KMS-11 (cell line): ENCODE measurements around the gene PHYH.
"Not testable (repeated sequence)": the region's sequence is repeated elsewhere in the genome, so short reads cannot be mapped to it uniquely, and the experiment has no call there.

Experiments
- H2AFZ ChIP-seq: fragments of 200-600 bp; sonication (generic); 2 replicates; pipeline ENCODE4 v1.6.1; 2016; ENCODE audit warnings: antibody characterized with exemption, mixed run types, low read depth
- H3K27ac ChIP-seq: fragments of 200-600 bp; sonication (generic); 2 replicates; pipeline ENCODE4 v1.6.1; 2016; ENCODE audit warnings: mild to moderate bottlenecking, mixed run types
- H3K27me3 ChIP-seq: fragments of 200-600 bp; sonication (generic); 2 replicates; pipeline ENCODE4 v1.6.1; 2017; ENCODE audit warnings: mild to moderate bottlenecking, low read depth, mixed run types, moderate library complexity; ENCODE audit not compliant: insufficient read depth
- H3K36me3 ChIP-seq: fragments of 200-600 bp; sonication (generic); 2 replicates; pipeline ENCODE4 v1.6.1; 2017; ENCODE audit warnings: mild to moderate bottlenecking, mixed run types; ENCODE audit not compliant: insufficient read depth
- H3K4me1 ChIP-seq: fragments of 200-600 bp; sonication (generic); 2 replicates; pipeline ENCODE4 v1.6.1; 2016; ENCODE audit warnings: mild to moderate bottlenecking, low read depth, mixed run types; ENCODE audit not compliant: poor library complexity, severe bottlenecking
- H3K4me2 ChIP-seq: fragments of 200-600 bp; sonication (generic); 2 replicates; pipeline ENCODE4 v1.7.0; 2016; ENCODE audit warnings: mild to moderate bottlenecking, mixed run types
- H3K4me3 ChIP-seq: fragments of 200-600 bp; sonication (generic); IDR thresholded peaks from 2 replicates; pipeline ENCODE4 v1.6.1; 2017; ENCODE audit warnings: low read depth, low read length, mixed read lengths; ENCODE audit not compliant: insufficient read depth
- H3K79me2 ChIP-seq: fragments of 200-600 bp; sonication (generic); 2 replicates; pipeline ENCODE4 v1.6.1; 2016; ENCODE audit warnings: low read depth, mixed run types; ENCODE audit not compliant: insufficient read depth
- H3K9ac ChIP-seq: fragments of 200-600 bp; sonication (generic); 2 replicates; pipeline ENCODE4 v1.6.1; 2016; ENCODE audit warnings: mild to moderate bottlenecking, mixed run types
- H4K20me1 ChIP-seq: fragments of 200-600 bp; sonication (generic); 2 replicates; pipeline ENCODE4 v1.6.1; 2016; ENCODE audit warnings: mild to moderate bottlenecking, mixed run types; ENCODE audit not compliant: insufficient read depth
- CTCF ChIP-seq: fragments of 200-600 bp; sonication (generic); conservative IDR thresholded peaks from 2 replicates; pipeline ENCODE4 v1.6.1; 2017; ENCODE audit warnings: low read depth, mild to moderate bottlenecking, antibody characterized with exemption, low read length, moderate library complexity, mixed read lengths

Gene PHYH

DNA sequence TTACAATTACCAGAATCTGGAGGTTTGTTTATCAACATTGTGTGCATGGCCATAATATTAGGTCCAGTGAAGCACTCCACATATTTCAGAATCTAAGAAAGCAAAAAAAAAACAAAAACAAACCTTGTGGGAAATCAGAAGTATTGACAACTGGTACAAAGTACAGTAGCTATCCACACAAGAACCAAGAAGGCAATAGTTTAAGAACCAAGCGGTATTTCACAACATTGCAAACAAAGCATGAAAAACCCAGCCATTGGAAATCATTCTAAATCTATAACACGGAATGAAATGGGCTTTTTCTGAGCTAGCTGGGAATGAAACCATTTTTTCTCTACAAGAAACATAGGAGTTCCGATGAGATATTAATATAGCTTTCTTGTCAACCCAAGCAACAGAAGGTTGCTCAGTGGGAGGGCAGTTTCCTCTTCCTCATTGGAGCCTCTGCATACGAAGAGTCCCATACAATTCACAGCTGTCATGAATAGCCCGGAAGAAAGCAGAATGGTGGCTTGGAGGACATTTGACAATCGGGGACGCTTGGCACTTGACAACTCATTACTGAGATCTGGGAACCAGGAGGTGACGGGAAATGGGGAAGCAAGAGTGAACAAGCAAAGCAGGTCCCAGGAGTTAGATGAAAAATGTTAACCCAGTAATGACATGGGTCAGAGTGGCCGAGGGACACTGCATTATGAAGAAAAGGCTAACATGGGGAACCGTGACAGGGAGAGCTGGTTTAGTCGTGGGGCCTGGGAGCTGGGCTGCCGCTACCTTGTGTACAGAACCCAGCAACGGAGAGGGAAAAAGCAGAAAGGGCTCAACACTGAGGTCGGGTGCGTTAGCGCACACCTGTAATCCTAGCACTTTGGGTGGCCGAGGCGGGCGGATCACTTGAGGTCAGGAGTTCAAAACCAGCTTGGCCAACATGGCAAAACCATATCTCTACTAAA lies 7.8 kb downstream of the PHYH start:
- Histone ChIP-seq H4K20me1 (no peaks in the 10 kb centered on the region), H3K4me2 (no peak overlapping the region), H3K9ac (no peak overlapping the region), H3K27ac (no peak overlapping the region), H3K4me1 (no peaks in the 10 kb centered on the region), H3K79me2 (no peaks in the 10 kb centered on the region), H3K27me3 (no peaks in the 10 kb centered on the region), H3K36me3 (no peaks in the 10 kb centered on the region), H3K4me3 (no peak overlapping the region), H2AFZ (no peak overlapping the region)
- TF ChIP-seq CTCF, result no peak

DNA sequence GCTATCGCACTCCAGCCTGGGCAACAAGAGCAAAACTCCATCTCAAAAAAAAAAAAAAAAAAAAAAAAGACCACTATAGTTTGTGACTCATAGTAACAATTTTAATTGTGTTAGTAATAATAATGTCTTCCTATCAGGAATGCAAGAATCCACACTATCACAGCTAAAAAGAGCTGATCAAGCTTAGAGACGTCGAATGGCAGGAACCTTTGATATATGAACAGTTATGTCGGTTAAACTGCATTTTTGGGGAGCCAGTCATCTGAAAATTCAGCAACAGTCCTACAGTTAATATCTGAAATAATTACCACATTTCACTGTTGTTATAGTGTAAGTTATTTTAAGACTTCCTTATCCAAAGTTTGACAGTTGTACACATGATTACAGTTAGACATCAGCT lies 8.8 kb downstream of the PHYH start:
- Histone ChIP-seq H3K4me3 (no peak overlapping the region), H4K20me1 (no peaks in the 10 kb centered on the region), H3K36me3 (no peaks in the 10 kb centered on the region), H3K27me3 (no peaks in the 10 kb centered on the region), H3K27ac (no peak overlapping the region), H3K79me2 (no peaks in the 10 kb centered on the region), H3K4me2 (no peak overlapping the region), H2AFZ (no peak overlapping the region), H3K4me1 (no peaks in the 10 kb centered on the region), H3K9ac (no peak overlapping the region)
- TF ChIP-seq CTCF, result no peak

DNA sequence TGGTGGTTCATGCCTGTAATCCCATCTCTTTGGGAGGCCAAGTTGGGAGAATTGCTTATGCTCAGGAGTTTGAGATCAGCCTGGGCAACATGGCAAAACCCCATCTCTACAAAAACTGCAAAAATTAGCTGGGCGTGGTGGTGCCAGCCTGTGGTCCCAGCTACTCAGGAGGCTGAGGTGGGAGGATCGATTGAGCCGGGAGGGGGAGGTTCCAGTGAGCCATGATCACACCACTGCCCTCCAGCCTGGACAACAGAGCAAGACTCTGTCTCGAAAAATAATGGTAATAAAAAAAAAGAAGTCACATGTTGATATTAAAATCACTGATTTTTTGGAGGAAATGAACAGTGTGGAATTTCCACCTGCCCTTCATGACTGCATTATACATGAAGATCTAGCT lies 15.8 kb downstream of the PHYH start:
- H3K27me3 ChIP-seq, result no peaks in the 10 kb centered on the region
- no peaks in the 10 kb centered on the region for H4K20me1 ChIP-seq
- H3K4me3 ChIP-seq, result no peak overlapping the region
- H2AFZ ChIP-seq, result no peak overlapping the region
- H3K4me2 ChIP-seq, result no peak overlapping the region
- H3K9ac ChIP-seq, result no peak overlapping the region
- no peak overlapping the region for H3K27ac ChIP-seq
- no peaks in the 10 kb centered on the region for H3K79me2 ChIP-seq
- no peaks in the 10 kb centered on the region for H3K4me1 ChIP-seq
- no peak for TF ChIP-seq CTCF
- no peaks in the 10 kb centered on the region for H3K36me3 ChIP-seq

DNA sequence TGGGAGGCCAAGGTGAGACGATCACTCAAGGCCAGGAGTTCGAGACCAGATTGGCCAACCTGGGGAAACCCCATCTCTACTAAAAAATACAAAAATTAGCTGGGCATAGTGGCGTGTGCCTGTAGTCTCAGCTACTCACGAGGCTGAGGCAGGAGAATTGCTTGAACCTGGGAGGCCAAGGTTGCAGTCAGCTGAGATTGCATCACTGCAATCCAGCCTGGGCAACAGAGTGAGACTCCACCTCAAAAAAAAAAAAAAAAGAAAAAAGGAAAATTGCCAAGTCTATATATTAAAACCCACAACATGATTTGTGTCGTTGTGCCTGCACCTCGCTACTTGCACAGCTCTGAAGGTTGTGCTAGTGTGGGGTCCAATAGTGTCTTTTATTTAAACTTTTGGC lies 17.5 kb downstream of the PHYH start:
- H3K4me1 ChIP-seq, H3K36me3 ChIP-seq, H3K4me3 ChIP-seq, H3K79me2 ChIP-seq, H3K27me3 ChIP-seq, H2AFZ ChIP-seq, H3K4me2 ChIP-seq, H3K9ac ChIP-seq, H4K20me1 ChIP-seq, H3K27ac ChIP-seq: not testable (repeated sequence)

DNA sequence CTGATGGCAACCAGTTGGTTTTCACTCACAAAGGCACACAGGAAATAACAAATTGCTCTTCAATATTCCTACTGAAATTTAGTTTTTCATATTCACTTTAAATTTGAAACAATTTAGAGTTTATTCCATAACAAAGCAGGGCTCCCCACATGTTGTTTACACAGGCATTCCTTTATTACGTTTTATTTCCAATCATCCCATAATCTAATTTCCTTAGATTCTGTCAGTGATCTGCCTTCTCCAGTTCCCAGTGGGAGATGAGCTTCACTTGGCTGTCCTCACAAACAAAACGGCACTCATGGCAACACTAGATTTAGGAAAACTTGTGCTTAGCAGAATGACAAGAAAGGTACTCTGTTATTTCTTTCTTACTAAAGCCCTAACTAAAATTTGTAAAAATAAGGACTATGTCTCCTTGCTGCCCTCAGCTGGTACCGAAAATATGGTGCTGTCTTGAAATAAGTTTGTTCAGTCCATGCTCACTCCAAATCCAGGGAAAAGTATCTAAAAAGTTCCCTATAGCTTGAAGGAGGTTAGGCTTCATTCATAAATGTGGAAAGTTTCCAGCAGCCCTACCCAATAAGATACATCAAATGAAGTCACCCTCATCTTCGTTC lies 23.0 kb downstream of the PHYH start:
- Histone ChIP-seq H3K79me2 (no peaks in the 10 kb centered on the region), H3K4me2 (no peak overlapping the region), H3K4me1 (peaks cover 14% of the 10 kb centered on the region), H2AFZ (no peak overlapping the region), H4K20me1 (no peaks in the 10 kb centered on the region), H3K4me3 (no peak overlapping the region), H3K27ac (no peak overlapping the region), H3K27me3 (no peaks in the 10 kb centered on the region), H3K9ac (no peak overlapping the region), H3K36me3 (no peaks in the 10 kb centered on the region)
- no peak for TF ChIP-seq CTCF

- not testable (repeated sequence) for H3K27me3 ChIP-seq, H3K36me3 ChIP-seq, H3K79me2 ChIP-seq, H3K27ac ChIP-seq, H3K4me3 ChIP-seq, H3K4me2 ChIP-seq, H2AFZ ChIP-seq, H4K20me1 ChIP-seq, H3K9ac ChIP-seq
- H3K4me1 ChIP-seq, result peaks cover 18% of the 10 kb centered on the region
Measured at GRCh38 chr10:13276146-13276545, 23.7 kb downstream of the PHYH start.
